Activated naive CD4-positive, alpha-beta T cell treated with anti-CD3 and anti-CD28 coated beads, Interleukin-2, amount 50 U/mL, for 24 hours (primary cell): ENCODE data around the gene FRMPD1.
"Not testable (repeated sequence)": the region's sequence is repeated elsewhere in the genome, so short reads cannot be mapped to it uniquely, and the experiment has no call there.

Experiments used
- H3K27ac Mint-ChIP-seq: one replicate; pipeline ENCODE4 v1.8.0; 2021; ENCODE audit warnings: mild to moderate bottlenecking, mixed read lengths
- H3K27me3 Mint-ChIP-seq: one replicate; pipeline ENCODE4 v1.8.0; 2021; ENCODE audit warnings: mixed read lengths
- H3K36me3 Mint-ChIP-seq: one replicate; pipeline ENCODE4 v1.8.0; 2021; ENCODE audit warnings: mixed read lengths
- H3K4me1 Mint-ChIP-seq: one replicate; pipeline ENCODE4 v1.8.0; 2021; ENCODE audit warnings: mixed read lengths
- H3K4me3 Mint-ChIP-seq: one replicate; pipeline ENCODE4 v1.8.0; 2021; ENCODE audit warnings: mild to moderate bottlenecking, mixed read lengths
- H3K9me3 Mint-ChIP-seq: one replicate; pipeline ENCODE4 v1.8.0; 2021; ENCODE audit warnings: mixed read lengths

The FRMPD1 gene

GRCh38 chr9:37650873-37651768 is at the start of gene FRMPD1:
Gene FRMPD1 (plus strand): TSS chr9:37650954. CDS start chr9:37692642, 41,688 bp downstream.
- Mint-ChIP-seq H3K4me3 (peak within 1 kb of the TSS; percentile 83), H3K27me3 (peaks cover 49% of the 10 kb centered on the region), H3K27ac (no peak within 1 kb of the TSS), H3K9me3 (no peaks in the 10 kb centered on the region), H3K4me1 (peaks cover 13% of the 10 kb centered on the region), H3K36me3 (no peaks in the 10 kb centered on the region)

- H3K27ac Mint-ChIP-seq, H3K36me3 Mint-ChIP-seq: not testable (repeated sequence)
Observed at GRCh38 chr9:37602061-37602460, 48.7 kb upstream of the FRMPD1 start.

GRCh38 chr9:37602817-37603216 is 47.9 kb upstream of the FRMPD1 start:
- H3K9me3 Mint-ChIP-seq = no peaks in the 10 kb centered on the region
- H3K36me3 Mint-ChIP-seq = no peaks in the 10 kb centered on the region
- H3K4me1 Mint-ChIP-seq = no peaks in the 10 kb centered on the region
- H3K4me3 Mint-ChIP-seq = no peak overlapping the region
- H3K27ac Mint-ChIP-seq = no peak overlapping the region
- peaks cover 6% of the 10 kb centered on the region for H3K27me3 Mint-ChIP-seq

More at GRCh38 chr9:37602061-37602460, 48.7 kb upstream of the FRMPD1 start:
- not testable (repeated sequence) for H3K9me3 Mint-ChIP-seq, H3K4me3 Mint-ChIP-seq, H3K4me1 Mint-ChIP-seq, H3K27me3 Mint-ChIP-seq

GRCh38 chr9:37604296-37604695 is 46.5 kb upstream of the FRMPD1 start:
- Mint-ChIP-seq H3K9me3 (no peaks in the 10 kb centered on the region), H3K4me3 (no peak overlapping the region), H3K36me3 (no peaks in the 10 kb centered on the region), H3K4me1 (no peaks in the 10 kb centered on the region), H3K27me3 (peaks cover 9% of the 10 kb centered on the region), H3K27ac (no peak overlapping the region)

GRCh38 chr9:37608250-37608649 is 42.5 kb upstream of the FRMPD1 start:
- Mint-ChIP-seq H3K27ac (no peak overlapping the region), H3K9me3 (no peaks in the 10 kb centered on the region), H3K36me3 (no peaks in the 10 kb centered on the region), H3K4me3 (no peak overlapping the region), H3K4me1 (no peaks in the 10 kb centered on the region), H3K27me3 (peaks cover 6% of the 10 kb centered on the region)

- H3K4me3 Mint-ChIP-seq = no peak overlapping the region
- no peaks in the 10 kb centered on the region for H3K9me3 Mint-ChIP-seq
- H3K27ac Mint-ChIP-seq = no peak overlapping the region
- H3K36me3 Mint-ChIP-seq = no peaks in the 10 kb centered on the region
- H3K4me1 Mint-ChIP-seq = no peaks in the 10 kb centered on the region
- H3K27me3 Mint-ChIP-seq = peaks cover 2% of the 10 kb centered on the region
Observed at GRCh38 chr9:37609735-37610397, 40.9 kb upstream of the FRMPD1 start.

GRCh38 chr9:37611014-37611413 is 39.7 kb upstream of the FRMPD1 start:
- Mint-ChIP-seq H3K4me1 (no peaks in the 10 kb centered on the region), H3K27me3 (peaks cover 2% of the 10 kb centered on the region), H3K4me3 (no peak overlapping the region), H3K9me3 (no peaks in the 10 kb centered on the region), H3K36me3 (no peaks in the 10 kb centered on the region), H3K27ac (no peak overlapping the region)

- Mint-ChIP-seq H3K9me3 (no peaks in the 10 kb centered on the region), H3K27me3 (peaks cover 2% of the 10 kb centered on the region), H3K36me3 (no peaks in the 10 kb centered on the region), H3K4me1 (no peaks in the 10 kb centered on the region), H3K4me3 (no peak overlapping the region), H3K27ac (no peak overlapping the region)
Observed at GRCh38 chr9:37611961-37612360, 38.8 kb upstream of the FRMPD1 start.

GRCh38 chr9:37617161-37617560 is 33.6 kb upstream of the FRMPD1 start:
- H3K27ac Mint-ChIP-seq = no peak overlapping the region
- H3K36me3 Mint-ChIP-seq = no peaks in the 10 kb centered on the region
- no peaks in the 10 kb centered on the region for H3K27me3 Mint-ChIP-seq
- no peaks in the 10 kb centered on the region for H3K4me1 Mint-ChIP-seq
- H3K4me3 Mint-ChIP-seq = no peak overlapping the region
- H3K9me3 Mint-ChIP-seq = no peaks in the 10 kb centered on the region

- Mint-ChIP-seq H3K27ac (no peak overlapping the region), H3K4me1 (no peaks in the 10 kb centered on the region), H3K9me3 (no peaks in the 10 kb centered on the region), H3K27me3 (no peaks in the 10 kb centered on the region), H3K4me3 (no peak overlapping the region), H3K36me3 (no peaks in the 10 kb centered on the region)
Observed at GRCh38 chr9:37617832-37618231, 32.9 kb upstream of the FRMPD1 start.

- no peaks in the 10 kb centered on the region for H3K4me1 Mint-ChIP-seq
- no peak overlapping the region for H3K27ac Mint-ChIP-seq
- no peak overlapping the region for H3K4me3 Mint-ChIP-seq
- no peaks in the 10 kb centered on the region for H3K36me3 Mint-ChIP-seq
- no peaks in the 10 kb centered on the region for H3K9me3 Mint-ChIP-seq
- no peaks in the 10 kb centered on the region for H3K27me3 Mint-ChIP-seq
Observed at GRCh38 chr9:37618817-37619216, 31.9 kb upstream of the FRMPD1 start.

- H3K4me3 Mint-ChIP-seq = no peak overlapping the region
- no peaks in the 10 kb centered on the region for H3K4me1 Mint-ChIP-seq
- no peaks in the 10 kb centered on the region for H3K27me3 Mint-ChIP-seq
- no peaks in the 10 kb centered on the region for H3K9me3 Mint-ChIP-seq
- H3K36me3 Mint-ChIP-seq = no peaks in the 10 kb centered on the region
- no peak overlapping the region for H3K27ac Mint-ChIP-seq
Observed at GRCh38 chr9:37619806-37620205, 30.9 kb upstream of the FRMPD1 start.

GRCh38 chr9:37620396-37620795 is 30.4 kb upstream of the FRMPD1 start:
- no peaks in the 10 kb centered on the region for H3K4me1 Mint-ChIP-seq
- no peak overlapping the region for H3K27ac Mint-ChIP-seq
- no peak overlapping the region for H3K4me3 Mint-ChIP-seq
- H3K9me3 Mint-ChIP-seq = no peaks in the 10 kb centered on the region
- H3K27me3 Mint-ChIP-seq = no peaks in the 10 kb centered on the region
- H3K36me3 Mint-ChIP-seq = no peaks in the 10 kb centered on the region

- H3K9me3 Mint-ChIP-seq = no peaks in the 10 kb centered on the region
- no peaks in the 10 kb centered on the region for H3K4me1 Mint-ChIP-seq
- H3K27ac Mint-ChIP-seq = no peak overlapping the region
- no peaks in the 10 kb centered on the region for H3K36me3 Mint-ChIP-seq
- no peak overlapping the region for H3K4me3 Mint-ChIP-seq
- H3K27me3 Mint-ChIP-seq = no peaks in the 10 kb centered on the region
Observed at GRCh38 chr9:37621273-37622121, 29.3 kb upstream of the FRMPD1 start.

- Mint-ChIP-seq H3K4me1 (no peaks in the 10 kb centered on the region), H3K9me3 (no peaks in the 10 kb centered on the region), H3K4me3 (no peak overlapping the region), H3K36me3 (no peaks in the 10 kb centered on the region), H3K27me3 (no peaks in the 10 kb centered on the region), H3K27ac (no peak overlapping the region)
Observed at GRCh38 chr9:37622462-37622861, 28.3 kb upstream of the FRMPD1 start.
